ENCODE measurements around the gene UHRF2. TPM values are rescaled to one million over a fixed set of nuclear protein-coding genes. Genes with fewer than 3 reads are reported as not detected.
"Not testable (repeated sequence)": the region's sequence is repeated elsewhere in the genome, so short reads cannot be mapped to it uniquely, and the experiment has no call there.

The UHRF2 gene, protein sequence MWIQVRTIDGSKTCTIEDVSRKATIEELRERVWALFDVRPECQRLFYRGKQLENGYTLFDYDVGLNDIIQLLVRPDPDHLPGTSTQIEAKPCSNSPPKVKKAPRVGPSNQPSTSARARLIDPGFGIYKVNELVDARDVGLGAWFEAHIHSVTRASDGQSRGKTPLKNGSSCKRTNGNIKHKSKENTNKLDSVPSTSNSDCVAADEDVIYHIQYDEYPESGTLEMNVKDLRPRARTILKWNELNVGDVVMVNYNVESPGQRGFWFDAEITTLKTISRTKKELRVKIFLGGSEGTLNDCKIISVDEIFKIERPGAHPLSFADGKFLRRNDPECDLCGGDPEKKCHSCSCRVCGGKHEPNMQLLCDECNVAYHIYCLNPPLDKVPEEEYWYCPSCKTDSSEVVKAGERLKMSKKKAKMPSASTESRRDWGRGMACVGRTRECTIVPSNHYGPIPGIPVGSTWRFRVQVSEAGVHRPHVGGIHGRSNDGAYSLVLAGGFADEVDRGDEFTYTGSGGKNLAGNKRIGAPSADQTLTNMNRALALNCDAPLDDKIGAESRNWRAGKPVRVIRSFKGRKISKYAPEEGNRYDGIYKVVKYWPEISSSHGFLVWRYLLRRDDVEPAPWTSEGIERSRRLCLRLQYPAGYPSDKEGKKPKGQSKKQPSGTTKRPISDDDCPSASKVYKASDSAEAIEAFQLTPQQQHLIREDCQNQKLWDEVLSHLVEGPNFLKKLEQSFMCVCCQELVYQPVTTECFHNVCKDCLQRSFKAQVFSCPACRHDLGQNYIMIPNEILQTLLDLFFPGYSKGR
- total RNA-seq, result 55.2 to 62.0 TPM (median 61.2 TPM) in 3 replicates

- TF ChIP-seq, protein P1, sequence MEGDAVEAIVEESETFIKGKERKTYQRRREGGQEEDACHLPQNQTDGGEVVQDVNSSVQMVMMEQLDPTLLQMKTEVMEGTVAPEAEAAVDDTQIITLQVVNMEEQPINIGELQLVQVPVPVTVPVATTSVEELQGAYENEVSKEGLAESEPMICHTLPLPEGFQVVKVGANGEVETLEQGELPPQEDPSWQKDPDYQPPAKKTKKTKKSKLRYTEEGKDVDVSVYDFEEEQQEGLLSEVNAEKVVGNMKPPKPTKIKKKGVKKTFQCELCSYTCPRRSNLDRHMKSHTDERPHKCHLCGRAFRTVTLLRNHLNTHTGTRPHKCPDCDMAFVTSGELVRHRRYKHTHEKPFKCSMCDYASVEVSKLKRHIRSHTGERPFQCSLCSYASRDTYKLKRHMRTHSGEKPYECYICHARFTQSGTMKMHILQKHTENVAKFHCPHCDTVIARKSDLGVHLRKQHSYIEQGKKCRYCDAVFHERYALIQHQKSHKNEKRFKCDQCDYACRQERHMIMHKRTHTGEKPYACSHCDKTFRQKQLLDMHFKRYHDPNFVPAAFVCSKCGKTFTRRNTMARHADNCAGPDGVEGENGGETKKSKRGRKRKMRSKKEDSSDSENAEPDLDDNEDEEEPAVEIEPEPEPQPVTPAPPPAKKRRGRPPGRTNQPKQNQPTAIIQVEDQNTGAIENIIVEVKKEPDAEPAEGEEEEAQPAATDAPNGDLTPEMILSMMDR (IDR thresholded peaks at IDR 0.05; ENCODE audit: unreplicated experiment), result no peak
- Mint-ChIP-seq H3K27me3 (ENCODE audit: low read depth) (peaks cover 16% of the 10 kb centered on the region), H3K27ac (peak within 1 kb of the TSS; percentile 92), H3K4me3 (peak within 1 kb of the TSS; percentile 84), H3K4me1 (peaks cover 24% of the 10 kb centered on the region), H3K9me3 (no peaks in the 10 kb centered on the region), H3K36me3 (peaks cover 3% of the 10 kb centered on the region)
- peak; percentile 87 to 94 for DNase-seq (ENCODE audit: low spot score in 2 of 2, unreplicated experiment in 2 of 2)
Measured at GRCh38 chr9:6412487-6413364, at the start of gene UHRF2. TSS of gene UHRF2 (plus strand) at chr9:6413199. CDS start at chr9:6413491, 292 bp downstream.

DNA sequence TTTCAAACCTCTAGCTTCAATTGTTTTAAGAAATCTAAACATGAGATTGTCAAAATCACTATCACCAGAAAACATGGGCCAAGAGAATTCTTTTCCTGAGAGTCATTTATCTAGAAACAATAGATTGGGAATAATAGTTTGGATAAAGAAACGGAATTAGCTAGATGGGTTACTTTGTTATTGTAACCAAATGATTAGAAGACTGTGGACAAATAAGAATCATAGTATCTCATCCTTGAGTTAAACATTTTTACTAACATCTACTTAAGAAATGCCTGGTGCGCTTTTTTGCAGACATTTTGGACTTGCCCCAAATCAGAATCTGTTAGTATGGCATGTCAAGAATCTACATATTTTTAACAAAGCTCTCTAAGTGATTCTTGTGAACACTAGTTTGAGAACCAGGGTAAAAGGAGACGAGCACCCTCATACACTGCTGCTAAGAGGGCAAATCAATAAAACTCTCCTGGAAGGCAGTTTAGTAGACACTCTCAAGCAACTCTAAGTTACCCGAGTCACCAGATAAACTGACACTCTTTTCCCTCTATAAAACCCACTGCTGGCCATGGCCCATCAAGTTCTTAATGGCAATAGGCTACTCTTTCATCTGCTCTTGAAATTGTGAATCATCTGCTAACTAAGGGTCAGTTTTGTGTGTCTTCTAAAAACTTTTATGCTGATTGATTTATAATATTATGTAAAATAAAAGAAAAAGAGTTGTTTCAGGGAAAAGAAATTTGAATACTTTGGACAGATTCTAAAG is 45.7 kb upstream of the UHRF2 start:
- no peak for DNase-seq (ENCODE audit: low spot score in 2 of 2, unreplicated experiment in 2 of 2)
- Mint-ChIP-seq H3K4me1 (no peaks in the 10 kb centered on the region), H3K4me3 (no peak overlapping the region), H3K9me3 (peaks cover 8% of the 10 kb centered on the region), H3K27me3 (ENCODE audit: low read depth) (no peaks in the 10 kb centered on the region), H3K27ac (no peak overlapping the region), H3K36me3 (no peaks in the 10 kb centered on the region)
- TF ChIP-seq, protein P1 (IDR thresholded peaks at IDR 0.05; ENCODE audit: unreplicated experiment), result no peak

DNA sequence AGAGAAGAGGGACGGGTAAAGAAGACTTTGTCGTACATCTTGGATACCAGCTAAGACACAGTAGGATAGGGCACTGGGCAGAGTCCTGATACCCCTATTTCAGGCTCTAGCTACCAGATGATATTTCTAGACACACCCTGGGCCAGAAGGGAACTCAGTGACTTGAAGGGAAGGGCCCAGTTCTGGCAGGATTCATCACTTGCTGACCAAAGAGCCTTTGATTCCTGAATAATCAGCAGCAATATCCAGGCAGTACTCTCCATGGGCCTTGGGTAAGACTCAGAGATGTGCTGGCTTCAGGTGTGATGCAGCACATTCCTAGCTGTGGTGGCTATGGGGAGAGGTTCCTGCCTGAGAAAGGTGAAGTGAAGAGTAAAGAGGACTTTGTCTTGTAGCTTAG is 44.2 kb upstream of the UHRF2 start:
- TF ChIP-seq, protein P1 (IDR thresholded peaks at IDR 0.05; ENCODE audit: unreplicated experiment), result no peak
- no peaks in the 10 kb centered on the region for H3K27me3 Mint-ChIP-seq (ENCODE audit: low read depth)
- H3K4me3 Mint-ChIP-seq, result no peak overlapping the region
- no peaks in the 10 kb centered on the region for H3K36me3 Mint-ChIP-seq
- H3K27ac Mint-ChIP-seq, result no peak overlapping the region
- peaks cover 13% of the 10 kb centered on the region for H3K9me3 Mint-ChIP-seq
- H3K4me1 Mint-ChIP-seq, result no peaks in the 10 kb centered on the region
- DNase-seq (ENCODE audit: low spot score in 2 of 2, unreplicated experiment in 2 of 2), result no peak

DNA sequence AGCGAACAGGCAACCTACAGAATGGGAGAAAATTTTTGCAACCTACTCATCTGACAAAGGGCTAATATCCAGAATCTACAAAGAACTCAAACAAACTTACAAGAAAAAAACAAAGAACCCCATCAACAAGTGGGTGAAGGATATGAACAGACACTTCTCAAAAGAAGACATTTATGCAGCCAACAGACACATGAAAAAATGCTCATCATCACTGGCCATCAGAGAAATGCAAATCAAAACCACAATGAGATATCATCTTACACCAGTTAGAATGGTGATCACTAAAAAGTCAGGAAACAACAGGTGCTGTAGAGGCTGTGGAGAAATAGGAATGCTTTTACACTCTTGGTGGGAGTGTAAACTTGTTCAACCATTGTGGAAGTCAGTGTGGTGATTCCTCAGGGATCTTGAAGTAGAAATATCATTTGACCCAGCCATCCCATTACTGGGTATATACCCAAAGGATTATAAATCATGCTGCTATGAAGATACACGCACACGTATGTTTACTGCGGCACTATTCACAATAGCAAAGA is 31.5 kb upstream of the UHRF2 start:
- H3K4me3 Mint-ChIP-seq; DNase-seq (ENCODE audit: low spot score in 2 of 2, unreplicated experiment in 2 of 2); H3K4me1 Mint-ChIP-seq; H3K27ac Mint-ChIP-seq; H3K36me3 Mint-ChIP-seq: not testable (repeated sequence)
- Mint-ChIP-seq H3K9me3 (peaks cover 19% of the 10 kb centered on the region), H3K27me3 (ENCODE audit: low read depth) (peaks cover 16% of the 10 kb centered on the region)

- TF ChIP-seq, protein P1 (IDR thresholded peaks at IDR 0.05; ENCODE audit: unreplicated experiment), result no peak
- no peak overlapping the region for H3K4me3 Mint-ChIP-seq
- no peaks in the 10 kb centered on the region for H3K4me1 Mint-ChIP-seq
- peaks cover 16% of the 10 kb centered on the region for H3K27me3 Mint-ChIP-seq (ENCODE audit: low read depth)
- no peaks in the 10 kb centered on the region for H3K36me3 Mint-ChIP-seq
- H3K27ac Mint-ChIP-seq, result no peak overlapping the region
- H3K9me3 Mint-ChIP-seq, result peaks cover 22% of the 10 kb centered on the region
- DNase-seq (ENCODE audit: low spot score in 2 of 2, unreplicated experiment in 2 of 2), result no peak
Measured at GRCh38 chr9:6382681-6383080, 30.3 kb upstream of the UHRF2 start.
